ENCODE data around the gene ABCA1. TPM values are rescaled to one million over a fixed set of nuclear protein-coding genes. Genes with fewer than 3 reads are reported as not detected.

Gene ABCA1
- total and polyA plus RNA-seq, 10 of the 15 experiments (the other 5 are each of a cell fraction or from before 2014, with no cell fraction given): 0.01 to 0.56 (median 0.16) TPM

DNA sequence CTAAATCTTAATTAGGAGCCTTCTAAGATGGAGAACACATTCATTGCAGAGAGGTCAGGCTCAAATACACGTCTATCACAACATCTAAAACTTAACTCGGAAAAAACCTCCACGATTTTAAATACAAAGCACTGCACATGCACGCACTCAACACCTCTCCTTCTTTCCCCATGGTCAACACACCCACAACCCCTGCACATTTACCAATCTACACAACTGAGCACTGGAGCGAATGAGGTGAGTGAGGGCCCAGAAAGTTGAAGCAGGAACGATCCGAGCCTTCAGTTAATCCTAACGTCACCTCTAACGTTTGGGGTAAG lies 180.8 kb downstream of the ABCA1 start (continued):
- TF ChIP-seq MLLT1 (IDR thresholded peaks at IDR 0.05): peak; percentile 21; the same call in 1 of the 2 replicates
- TF ChIP-seq MYB (IDR thresholded peaks at IDR 0.05; ENCODE audit: borderline replicate concordance, low read depth, low read length): no peak
- no peak for TF ChIP-seq TARDBP (IDR thresholded peaks at IDR 0.05; ENCODE audit: borderline replicate concordance)
- no peak for TF ChIP-seq ZBTB40 (IDR thresholded peaks at IDR 0.05; ENCODE audit: borderline replicate concordance)
- TF ChIP-seq SREBF1 (IDR thresholded peaks at IDR 0.05; ENCODE audit: low read length): no peak
- no peak for TF ChIP-seq IKZF1 (conservative IDR thresholded peaks at IDR 0.05)
- TF ChIP-seq CBX5 (IDR thresholded peaks at IDR 0.05; ENCODE audit: low read depth): 0 out of 2 replicates have a peak, but pooled peaks have one; percentile 5
- no peak for TF ChIP-seq POLR2AphosphoS2 (IDR thresholded peaks at IDR 0.05; ENCODE audit: low read depth, low read length)
- TF ChIP-seq RFX5 (IDR thresholded peaks at IDR 0.05; ENCODE audit: low read depth, low read length): no peak
- TF ChIP-seq ATF7 (IDR thresholded peaks at IDR 0.05; ENCODE audit: low read depth): peak; percentile 51
- no peak for TF ChIP-seq SUPT20H (IDR thresholded peaks at IDR 0.05; ENCODE audit: borderline replicate concordance, control insufficient read depth, low read depth, low read length)
- 0 out of 2 replicates have a peak, but pooled peaks have one; percentile 6 for TF ChIP-seq YY1 (IDR thresholded peaks at IDR 0.05; ENCODE audit: low read depth, low read length)
- no peak for TF ChIP-seq NKRF (conservative IDR thresholded peaks at IDR 0.05)
- no peak for TF ChIP-seq MXI1 (IDR thresholded peaks at IDR 0.05; ENCODE audit: low read depth, low read length)
